Measurements from ENCODE around the gene KDM6A.
"Not testable (repeated sequence)": the region's sequence is repeated elsewhere in the genome, so short reads cannot be mapped to it uniquely, and the experiment has no call there.

Gene KDM6A

DNA sequence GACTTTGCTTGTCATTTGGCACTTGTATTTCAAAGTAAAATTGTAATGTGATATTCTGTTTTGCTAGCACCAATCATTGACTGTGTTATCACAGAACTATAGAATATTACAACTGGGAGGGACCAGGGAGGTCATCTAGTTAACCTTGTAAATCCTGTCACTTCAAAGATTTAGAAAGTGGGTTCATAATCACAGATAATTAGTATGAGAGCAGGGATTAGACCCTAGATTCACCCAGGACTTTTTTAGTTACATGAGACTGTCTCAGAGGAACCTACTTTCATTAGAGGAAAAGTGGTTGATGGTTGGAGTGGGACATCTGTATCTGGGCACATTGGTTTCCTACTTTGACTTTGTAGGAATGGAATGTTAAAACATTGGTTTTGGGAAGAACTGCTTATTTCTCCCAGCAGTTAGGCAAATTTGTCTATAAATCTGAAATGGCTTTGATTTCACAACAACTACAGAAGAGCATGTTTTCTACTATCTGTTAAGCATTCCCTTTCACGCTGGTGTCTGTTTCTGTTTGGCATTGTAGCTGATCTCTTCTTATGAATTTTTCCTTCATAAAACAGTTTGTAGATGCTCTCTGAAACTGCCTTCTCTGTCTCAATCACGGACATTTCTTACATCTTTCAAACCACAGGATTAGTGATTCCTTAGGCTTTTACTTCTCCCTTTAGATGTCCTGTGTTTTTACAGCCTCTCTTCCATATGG, 183.6 kb downstream of the KDM6A start:
- Histone ChIP-seq H3K36me3 (ENCODE audit: control insufficient read depth in 2 of 2, insufficient read depth in 2 of 2, low read length in 2 of 2) (peaks cover 12 to 18% of the 10 kb centered on the region in 2 donors), H3K4me3 (ENCODE audit: low read length in 2 of 2) (no peak overlapping the region), H3K4me1 (ENCODE audit: control insufficient read depth in 2 of 2, insufficient read depth in 2 of 2, low read length in 2 of 2) (no peaks in the 10 kb centered on the region), H3K9me3 (ENCODE audit: control insufficient read depth in 2 of 2, low read length in 2 of 2) (no peaks in the 10 kb centered on the region), H3K27me3 (ENCODE audit: control insufficient read depth in 2 of 2, insufficient read depth in 2 of 2, low read length in 2 of 2) (no peaks in the 10 kb centered on the region), H3K27ac (ENCODE audit: low read depth in 2 of 2, low read length in 2 of 2) (no peak overlapping the region), H3K9ac (ENCODE audit: low read depth in 1 of 2, low read length in 2 of 2) (no peak overlapping the region)

DNA sequence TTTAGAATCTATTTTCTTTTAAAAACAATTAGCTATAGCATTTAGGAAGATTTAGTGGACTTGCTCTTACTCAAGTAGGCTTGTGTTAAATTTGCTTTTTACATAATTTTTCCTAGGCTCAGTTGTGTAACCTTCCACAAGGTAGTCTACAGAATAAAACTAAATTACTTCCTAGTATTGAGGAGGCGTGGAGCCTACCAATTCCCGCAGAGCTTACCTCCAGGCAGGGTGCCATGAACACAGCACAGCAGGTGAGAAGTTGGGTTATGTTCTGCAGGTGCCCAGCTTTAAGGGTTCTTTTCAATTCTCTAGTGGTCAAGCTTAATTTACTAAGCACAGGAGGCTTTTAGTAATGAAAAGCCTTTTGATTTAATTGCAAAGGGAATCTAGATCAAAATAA, 186.9 kb downstream of the KDM6A start:
- H3K9me3 ChIP-seq (ENCODE audit: control insufficient read depth in 2 of 2, low read length in 2 of 2); H3K4me3 ChIP-seq (ENCODE audit: low read length in 2 of 2); H3K27me3 ChIP-seq (ENCODE audit: control insufficient read depth in 2 of 2, insufficient read depth in 2 of 2, low read length in 2 of 2); H3K9ac ChIP-seq (ENCODE audit: low read depth in 1 of 2, low read length in 2 of 2); H3K27ac ChIP-seq (ENCODE audit: low read depth in 2 of 2, low read length in 2 of 2); H3K4me1 ChIP-seq (ENCODE audit: control insufficient read depth in 2 of 2, insufficient read depth in 2 of 2, low read length in 2 of 2): not testable (repeated sequence)
- peaks cover 28 to 30% of the 10 kb centered on the region in 2 donors for H3K36me3 ChIP-seq (ENCODE audit: control insufficient read depth in 2 of 2, insufficient read depth in 2 of 2, low read length in 2 of 2)

DNA sequence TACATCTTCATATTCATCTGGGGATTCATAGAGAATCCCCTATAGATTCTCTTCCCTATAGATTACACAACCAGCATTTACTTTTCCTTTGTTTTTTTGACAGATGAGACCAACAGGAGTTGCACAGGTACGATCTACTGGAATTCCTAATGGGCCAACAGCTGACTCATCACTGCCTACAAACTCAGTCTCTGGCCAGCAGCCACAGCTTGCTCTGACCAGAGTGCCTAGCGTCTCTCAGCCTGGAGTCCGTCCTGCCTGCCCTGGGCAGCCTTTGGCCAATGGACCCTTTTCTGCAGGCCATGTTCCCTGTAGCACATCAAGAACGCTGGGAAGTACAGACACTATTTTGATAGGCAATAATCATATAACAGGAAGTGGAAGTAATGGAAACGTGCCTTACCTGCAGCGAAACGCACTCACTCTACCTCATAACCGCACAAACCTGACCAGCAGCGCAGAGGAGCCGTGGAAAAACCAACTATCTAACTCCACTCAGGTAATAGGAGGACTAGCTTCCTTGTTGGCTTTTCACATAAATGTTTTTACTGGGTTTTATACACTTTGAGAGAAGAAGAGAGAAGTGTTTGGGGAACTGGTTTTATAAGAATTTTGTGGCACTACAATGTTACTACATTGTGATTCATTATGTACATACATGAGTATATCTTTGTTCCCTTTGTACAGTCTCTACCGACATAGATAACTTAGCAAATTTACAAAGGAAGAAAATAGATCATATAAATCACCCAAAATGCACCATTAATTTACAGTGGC, 190.5 kb downstream of the KDM6A start:
- Histone ChIP-seq H3K36me3 (ENCODE audit: control insufficient read depth in 2 of 2, insufficient read depth in 2 of 2, low read length in 2 of 2) (peaks cover 32 to 36% of the 10 kb centered on the region in 2 donors), H3K9ac (ENCODE audit: low read depth in 1 of 2, low read length in 2 of 2) (no peak overlapping the region), H3K27ac (ENCODE audit: low read depth in 2 of 2, low read length in 2 of 2) (no peak overlapping the region), H3K9me3 (ENCODE audit: control insufficient read depth in 2 of 2, low read length in 2 of 2) (no peaks in the 10 kb centered on the region), H3K4me3 (ENCODE audit: low read length in 2 of 2) (no peak overlapping the region), H3K4me1 (ENCODE audit: control insufficient read depth in 2 of 2, insufficient read depth in 2 of 2, low read length in 2 of 2) (no peaks in the 10 kb centered on the region), H3K27me3 (ENCODE audit: control insufficient read depth in 2 of 2, insufficient read depth in 2 of 2, low read length in 2 of 2) (no peaks in the 10 kb centered on the region)

DNA sequence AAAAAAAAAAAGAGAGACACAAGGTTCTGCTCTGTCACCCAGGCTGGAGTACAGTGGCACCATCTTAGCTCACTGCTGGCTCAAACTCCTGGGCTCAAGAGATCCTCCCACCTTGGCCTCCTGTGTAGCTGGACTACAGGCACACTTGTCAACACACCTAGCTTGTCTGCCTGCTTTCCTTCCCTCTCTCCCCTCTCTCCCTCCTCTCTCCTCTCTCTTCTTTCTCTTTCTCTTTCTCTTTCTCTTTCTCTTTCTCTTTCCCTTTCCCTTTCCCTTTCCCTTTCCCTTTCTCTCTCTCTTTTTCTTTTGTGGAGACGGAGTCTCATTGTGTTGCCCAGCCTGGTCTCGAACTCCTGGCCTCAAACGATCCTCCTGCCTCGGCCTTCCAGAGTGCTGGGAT, 195.6 kb downstream of the KDM6A start:
- peaks cover 0 to 2% of the 10 kb centered on the region in 2 donors for H3K4me1 ChIP-seq (ENCODE audit: control insufficient read depth in 2 of 2, insufficient read depth in 2 of 2, low read length in 2 of 2)
- H3K27ac ChIP-seq (ENCODE audit: low read depth in 2 of 2, low read length in 2 of 2), result no peak overlapping the region
- H3K9me3 ChIP-seq (ENCODE audit: control insufficient read depth in 2 of 2, low read length in 2 of 2), result no peaks in the 10 kb centered on the region
- H3K9ac ChIP-seq (ENCODE audit: low read depth in 1 of 2, low read length in 2 of 2), result no peak overlapping the region
- H3K4me3 ChIP-seq (ENCODE audit: low read length in 2 of 2), result no peak overlapping the region
- H3K36me3 ChIP-seq (ENCODE audit: control insufficient read depth in 2 of 2, insufficient read depth in 2 of 2, low read length in 2 of 2), result peaks cover 30 to 32% of the 10 kb centered on the region in 2 donors
- no peaks in the 10 kb centered on the region for H3K27me3 ChIP-seq (ENCODE audit: control insufficient read depth in 2 of 2, insufficient read depth in 2 of 2, low read length in 2 of 2)

DNA sequence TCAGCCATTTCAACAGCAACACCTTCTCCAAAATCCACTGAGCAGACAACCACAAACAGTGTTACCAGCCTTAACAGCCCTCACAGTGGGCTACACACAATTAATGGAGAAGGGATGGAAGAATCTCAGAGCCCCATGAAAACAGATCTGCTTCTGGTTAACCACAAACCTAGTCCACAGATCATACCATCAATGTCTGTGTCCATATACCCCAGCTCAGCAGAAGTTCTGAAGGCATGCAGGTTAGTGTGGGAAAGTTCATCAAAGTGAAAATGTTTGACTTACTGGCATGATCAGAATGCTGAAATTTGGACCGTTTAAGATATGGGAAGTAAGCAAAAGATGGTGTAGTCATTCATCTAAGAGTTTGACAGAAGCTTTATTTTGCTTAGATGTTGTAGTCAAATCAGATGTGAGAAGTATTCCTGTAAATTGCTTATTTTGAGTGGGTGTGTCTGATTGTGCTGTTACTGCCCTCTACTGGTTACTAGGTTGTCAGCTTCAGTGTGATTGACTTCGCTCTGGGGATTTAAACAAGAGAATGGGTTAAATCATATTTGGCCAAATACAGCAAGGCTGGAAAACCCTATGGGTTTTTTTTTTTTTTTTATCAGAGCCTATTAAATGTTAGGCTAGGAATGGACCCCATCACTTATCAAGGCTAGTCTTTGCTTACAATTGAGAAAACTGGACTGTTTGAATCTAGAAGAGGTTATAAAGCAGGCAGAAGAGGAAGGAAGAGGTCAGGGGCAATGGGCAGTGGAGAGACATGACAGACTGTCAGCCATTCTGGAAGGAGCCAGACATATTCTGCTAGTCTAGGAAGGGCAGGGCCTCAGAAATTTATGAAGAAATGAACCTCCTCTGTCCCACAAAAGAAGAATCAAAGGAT, 197.4 kb downstream of the KDM6A start:
- no peaks in the 10 kb centered on the region for H3K27me3 ChIP-seq (ENCODE audit: control insufficient read depth in 2 of 2, insufficient read depth in 2 of 2, low read length in 2 of 2)
- H3K4me3 ChIP-seq (ENCODE audit: low read length in 2 of 2), result no peak overlapping the region
- H3K9ac ChIP-seq (ENCODE audit: low read depth in 1 of 2, low read length in 2 of 2), result no peak overlapping the region
- H3K27ac ChIP-seq (ENCODE audit: low read depth in 2 of 2, low read length in 2 of 2), result no peak overlapping the region
- peaks cover 0 to 2% of the 10 kb centered on the region in 2 donors for H3K4me1 ChIP-seq (ENCODE audit: control insufficient read depth in 2 of 2, insufficient read depth in 2 of 2, low read length in 2 of 2)
- peaks cover 16 to 18% of the 10 kb centered on the region in 2 donors for H3K36me3 ChIP-seq (ENCODE audit: control insufficient read depth in 2 of 2, insufficient read depth in 2 of 2, low read length in 2 of 2)
- H3K9me3 ChIP-seq (ENCODE audit: control insufficient read depth in 2 of 2, low read length in 2 of 2), result no peaks in the 10 kb centered on the region

DNA sequence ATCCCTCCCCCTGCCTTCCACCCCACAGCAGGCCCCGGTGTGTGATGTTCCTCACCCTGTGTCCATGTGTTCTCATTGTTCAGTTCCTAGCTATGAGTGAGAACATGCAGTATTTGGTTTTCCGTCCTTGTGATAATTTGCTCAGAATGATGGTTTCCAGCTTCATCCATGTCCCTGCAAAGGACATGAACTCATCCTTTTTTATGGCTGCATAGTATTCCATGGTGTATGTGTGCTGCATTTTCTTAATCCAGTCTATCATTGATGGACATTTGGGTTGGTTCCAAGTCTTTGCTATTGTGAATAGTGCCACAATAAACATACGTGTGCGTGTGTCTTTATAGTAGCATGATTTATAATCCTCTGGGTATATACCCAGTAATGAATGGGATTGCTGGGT, 200.0 kb downstream of the KDM6A start:
- not testable (repeated sequence) for H3K27me3 ChIP-seq (ENCODE audit: control insufficient read depth in 2 of 2, insufficient read depth in 2 of 2, low read length in 2 of 2); H3K9me3 ChIP-seq (ENCODE audit: control insufficient read depth in 2 of 2, low read length in 2 of 2); H3K4me1 ChIP-seq (ENCODE audit: control insufficient read depth in 2 of 2, insufficient read depth in 2 of 2, low read length in 2 of 2)

DNA sequence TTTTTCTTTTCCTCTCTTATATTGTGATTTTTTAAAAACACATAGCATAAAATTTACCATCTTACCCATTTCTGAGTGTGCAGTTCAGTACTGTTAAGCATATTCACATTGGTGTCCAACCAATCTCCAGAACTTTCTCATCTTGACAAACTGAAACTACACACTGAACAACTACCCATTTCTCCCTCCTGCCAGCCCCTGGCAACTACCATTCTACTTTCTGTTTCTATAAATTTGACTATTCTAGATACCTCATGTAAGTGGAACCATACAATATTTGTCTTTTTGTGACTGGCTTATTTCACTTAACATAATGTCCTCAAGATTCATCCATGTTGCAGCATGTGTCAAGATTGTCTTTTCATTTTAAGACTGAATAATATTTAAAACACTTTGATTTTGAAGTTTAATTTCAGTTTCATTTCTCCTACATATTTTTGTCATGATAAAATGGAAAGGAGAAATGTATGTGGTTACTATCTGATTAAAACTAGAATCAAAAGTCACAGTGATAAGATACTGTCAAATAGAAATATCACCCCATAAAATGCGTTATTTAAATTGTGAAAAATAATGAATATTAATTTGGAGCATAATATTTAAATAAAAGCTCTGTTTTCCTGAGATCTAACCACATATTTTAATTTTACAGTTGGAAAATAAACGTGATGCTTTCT, 204.9 kb downstream of the KDM6A start:
- Histone ChIP-seq H3K4me1 (ENCODE audit: control insufficient read depth in 2 of 2, insufficient read depth in 2 of 2, low read length in 2 of 2) (no peaks in the 10 kb centered on the region), H3K4me3 (ENCODE audit: low read length in 2 of 2) (no peak overlapping the region), H3K36me3 (ENCODE audit: control insufficient read depth in 2 of 2, insufficient read depth in 2 of 2, low read length in 2 of 2) (peaks cover 7 to 15% of the 10 kb centered on the region in 2 donors), H3K27me3 (ENCODE audit: control insufficient read depth in 2 of 2, insufficient read depth in 2 of 2, low read length in 2 of 2) (no peaks in the 10 kb centered on the region), H3K27ac (ENCODE audit: low read depth in 2 of 2, low read length in 2 of 2) (no peak overlapping the region), H3K9me3 (ENCODE audit: control insufficient read depth in 2 of 2, low read length in 2 of 2) (no peaks in the 10 kb centered on the region), H3K9ac (ENCODE audit: low read depth in 1 of 2, low read length in 2 of 2) (no peak overlapping the region)

More for the DNA sequence above, 200.0 kb downstream of the KDM6A start:
- H3K9ac ChIP-seq (ENCODE audit: low read depth in 1 of 2, low read length in 2 of 2); H3K4me3 ChIP-seq (ENCODE audit: low read length in 2 of 2); H3K27ac ChIP-seq (ENCODE audit: low read depth in 2 of 2, low read length in 2 of 2): not testable (repeated sequence)
- H3K36me3 ChIP-seq (ENCODE audit: control insufficient read depth in 2 of 2, insufficient read depth in 2 of 2, low read length in 2 of 2), result peaks cover 13 to 21% of the 10 kb centered on the region in 2 donors

DNA sequence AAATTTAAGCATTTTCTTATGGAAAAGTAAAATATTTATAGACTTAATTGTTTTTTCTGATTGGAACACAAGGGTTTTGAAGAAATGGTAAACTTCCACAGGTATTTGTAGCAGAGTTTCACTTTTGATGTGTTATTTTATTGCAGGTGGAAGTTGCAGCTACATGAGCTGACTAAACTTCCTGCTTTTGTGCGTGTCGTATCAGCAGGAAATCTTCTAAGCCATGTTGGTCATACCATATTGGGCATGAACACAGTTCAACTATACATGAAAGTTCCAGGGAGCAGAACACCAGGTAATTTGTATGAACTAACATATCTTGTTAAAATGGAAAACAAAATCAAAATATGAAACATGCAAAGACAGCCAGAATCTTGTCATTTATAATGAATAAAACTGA, 210.3 kb downstream of the KDM6A start:
- no peak overlapping the region for H3K27ac ChIP-seq (ENCODE audit: low read depth in 2 of 2, low read length in 2 of 2)
- no peaks in the 10 kb centered on the region for H3K9me3 ChIP-seq (ENCODE audit: control insufficient read depth in 2 of 2, low read length in 2 of 2)
- H3K27me3 ChIP-seq (ENCODE audit: control insufficient read depth in 2 of 2, insufficient read depth in 2 of 2, low read length in 2 of 2), result no peaks in the 10 kb centered on the region
- H3K4me1 ChIP-seq (ENCODE audit: control insufficient read depth in 2 of 2, insufficient read depth in 2 of 2, low read length in 2 of 2), result no peaks in the 10 kb centered on the region
- no peak overlapping the region for H3K4me3 ChIP-seq (ENCODE audit: low read length in 2 of 2)
- no peak overlapping the region for H3K9ac ChIP-seq (ENCODE audit: low read depth in 1 of 2, low read length in 2 of 2)
- peaks cover 27 to 38% of the 10 kb centered on the region in 2 donors for H3K36me3 ChIP-seq (ENCODE audit: control insufficient read depth in 2 of 2, insufficient read depth in 2 of 2, low read length in 2 of 2)

DNA sequence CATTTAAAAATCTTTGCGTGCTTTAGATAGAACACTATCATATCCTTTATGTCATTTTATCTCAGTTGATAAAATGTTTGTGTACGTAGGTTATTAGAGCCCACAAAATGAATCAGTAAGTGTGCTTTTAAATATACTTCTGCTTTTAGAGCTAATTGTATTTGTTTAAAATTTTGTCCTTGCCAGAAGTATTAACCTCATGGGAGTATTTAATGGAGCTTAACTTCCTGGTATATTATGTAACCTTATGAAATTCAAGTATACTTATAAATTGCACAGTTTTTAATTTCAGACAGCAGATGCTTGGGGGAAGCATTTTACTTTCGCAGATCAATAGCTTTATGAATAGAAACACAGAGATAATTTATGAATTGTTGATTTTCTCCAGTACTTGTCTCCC, 237.5 kb downstream of the KDM6A start:
- Histone ChIP-seq H3K4me1 (ENCODE audit: control insufficient read depth in 2 of 2, insufficient read depth in 2 of 2, low read length in 2 of 2) (no peaks in the 10 kb centered on the region), H3K9ac (ENCODE audit: low read depth in 1 of 2, low read length in 2 of 2) (no peak overlapping the region), H3K36me3 (ENCODE audit: control insufficient read depth in 2 of 2, insufficient read depth in 2 of 2, low read length in 2 of 2) (peaks cover 24 to 28% of the 10 kb centered on the region in 2 donors), H3K9me3 (ENCODE audit: control insufficient read depth in 2 of 2, low read length in 2 of 2) (no peaks in the 10 kb centered on the region), H3K27me3 (ENCODE audit: control insufficient read depth in 2 of 2, insufficient read depth in 2 of 2, low read length in 2 of 2) (no peaks in the 10 kb centered on the region), H3K27ac (ENCODE audit: low read depth in 2 of 2, low read length in 2 of 2) (no peak overlapping the region), H3K4me3 (ENCODE audit: low read length in 2 of 2) (no peak overlapping the region)

Data from mucosa of rectum (tissue), 2 donors.